ENCODE measurements around the gene KPNB1.
"Not testable (repeated sequence)": the region's sequence is repeated elsewhere in the genome, so short reads cannot be mapped to it uniquely, and the experiment has no call there.

KPNB1 gene

DNA sequence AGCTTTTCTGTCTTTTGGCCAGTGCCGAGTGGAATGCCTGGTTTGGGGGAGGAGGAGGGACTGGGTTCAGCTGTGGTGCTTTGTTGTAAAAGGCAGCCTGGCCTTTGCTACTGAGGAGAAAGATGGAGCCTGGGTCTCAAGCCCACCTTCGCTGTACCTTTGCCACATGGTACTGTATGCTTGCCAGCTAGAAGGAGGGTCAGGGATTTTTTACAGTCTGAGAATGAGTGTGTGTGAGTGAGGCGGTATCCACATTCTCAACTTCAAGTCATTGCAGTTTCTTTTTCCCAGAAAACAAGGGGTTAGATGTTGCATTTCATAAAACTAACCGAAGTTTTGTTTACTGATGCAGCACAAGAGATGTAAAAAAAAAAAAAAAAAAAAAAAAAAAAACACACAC, 33.0 kb downstream of the KPNB1 start:
- DNase-seq = not testable (repeated sequence)

DNA sequence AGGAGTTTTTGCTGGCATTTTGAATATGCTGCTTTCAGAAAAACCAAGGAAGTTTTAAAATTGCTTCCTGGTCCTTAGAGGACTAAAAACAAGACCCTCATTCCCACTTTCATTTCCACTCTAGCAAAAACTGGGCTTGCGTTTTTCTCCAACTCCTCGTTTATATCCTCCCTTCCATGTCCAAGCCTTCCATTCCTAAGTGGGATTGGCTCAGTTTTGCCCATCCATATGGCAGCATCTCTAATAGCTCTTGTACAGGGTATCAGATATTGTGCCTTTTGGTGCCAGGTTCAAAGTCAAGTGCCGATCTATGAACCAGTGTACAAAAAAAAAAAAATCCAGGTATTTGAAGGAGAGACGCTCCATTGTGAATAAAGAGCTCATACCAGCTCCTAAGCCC, 34.3 kb downstream of the KPNB1 start:
- DNase-seq = no peak

DNA sequence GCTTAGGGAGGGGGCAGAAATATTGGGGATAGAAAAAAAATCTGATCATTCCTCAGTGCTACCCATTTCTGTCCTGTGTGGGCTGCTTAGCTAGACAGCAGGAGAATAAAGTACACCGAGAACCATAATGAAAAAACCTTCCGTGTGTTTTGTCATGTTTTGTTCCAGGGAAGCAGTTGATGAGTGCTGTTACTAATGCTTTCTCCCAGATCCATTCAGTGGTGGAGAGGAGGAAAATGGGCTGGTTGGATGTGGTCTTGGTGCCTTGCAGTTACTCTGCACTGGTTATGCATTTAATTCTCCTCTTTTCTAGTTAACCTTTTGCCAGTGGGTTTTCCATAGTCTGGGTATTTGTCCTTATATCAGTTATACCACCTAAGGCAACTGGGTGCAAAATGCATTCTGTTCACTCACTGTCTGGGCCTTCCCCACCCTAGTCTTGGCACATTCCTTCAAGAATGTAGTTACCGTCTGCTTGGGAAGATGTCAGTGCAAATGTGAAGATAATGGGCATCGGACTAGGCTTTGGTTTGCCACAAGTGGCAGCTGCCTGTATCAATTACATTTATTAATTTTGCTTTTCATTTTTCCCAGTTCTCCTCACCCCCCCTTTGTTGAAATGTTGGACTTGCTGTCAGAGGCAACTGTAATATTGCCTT, 34.9 kb downstream of the KPNB1 start:
- DNase-seq = no peak

DNA sequence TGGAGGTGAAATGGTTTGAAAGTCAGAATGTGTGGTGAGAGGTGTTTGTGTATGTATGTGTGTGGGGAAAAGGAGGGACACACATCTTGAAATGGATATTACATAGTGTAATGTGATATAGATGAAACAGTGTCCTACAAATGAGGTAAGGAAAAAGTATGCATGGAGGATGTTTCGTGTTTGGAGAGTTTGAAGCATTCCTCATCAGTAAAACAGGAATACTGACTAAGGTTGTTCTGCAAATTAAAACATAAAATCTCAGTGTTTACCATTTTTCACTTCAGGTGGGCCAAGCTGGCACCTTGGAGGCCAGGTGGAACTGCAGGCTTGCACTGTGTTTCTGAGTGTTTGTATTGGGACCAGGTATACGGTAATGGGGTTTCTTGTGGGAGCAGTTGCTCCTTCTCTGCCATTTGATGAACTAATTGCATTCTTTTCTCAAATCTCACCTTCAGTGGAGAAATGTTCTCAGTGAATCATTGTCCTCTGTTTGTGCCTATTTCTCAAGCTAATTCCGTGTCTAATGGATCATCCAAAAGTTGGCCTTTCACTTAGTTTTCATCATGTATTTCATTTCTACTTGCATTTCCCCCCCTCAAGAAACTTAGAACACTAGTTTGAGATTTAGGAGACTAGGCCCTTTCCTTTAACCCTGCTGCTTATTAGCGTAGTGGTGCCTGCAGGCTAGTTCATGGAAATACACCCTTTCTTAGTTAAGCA, 36.0 kb downstream of the KPNB1 start:
- DNase-seq = no peak

DNA sequence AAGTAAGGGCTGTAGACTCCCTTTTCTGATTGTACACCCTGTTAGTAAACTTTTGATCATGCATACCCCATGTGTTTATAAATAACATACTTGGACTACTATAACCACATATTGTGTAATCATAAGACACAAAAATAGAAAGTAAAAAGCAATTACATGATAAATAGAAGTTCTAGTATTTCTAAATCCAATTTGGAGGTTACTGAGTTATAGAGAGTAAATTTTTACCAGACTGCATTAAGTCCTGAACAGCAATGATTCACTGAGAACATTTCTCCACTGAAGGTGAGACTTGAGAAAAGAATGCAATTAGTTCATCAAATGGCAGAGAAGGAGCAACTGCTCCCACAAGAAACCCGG, 36.5 kb downstream of the KPNB1 start:
- DNase-seq = no peak

DNA sequence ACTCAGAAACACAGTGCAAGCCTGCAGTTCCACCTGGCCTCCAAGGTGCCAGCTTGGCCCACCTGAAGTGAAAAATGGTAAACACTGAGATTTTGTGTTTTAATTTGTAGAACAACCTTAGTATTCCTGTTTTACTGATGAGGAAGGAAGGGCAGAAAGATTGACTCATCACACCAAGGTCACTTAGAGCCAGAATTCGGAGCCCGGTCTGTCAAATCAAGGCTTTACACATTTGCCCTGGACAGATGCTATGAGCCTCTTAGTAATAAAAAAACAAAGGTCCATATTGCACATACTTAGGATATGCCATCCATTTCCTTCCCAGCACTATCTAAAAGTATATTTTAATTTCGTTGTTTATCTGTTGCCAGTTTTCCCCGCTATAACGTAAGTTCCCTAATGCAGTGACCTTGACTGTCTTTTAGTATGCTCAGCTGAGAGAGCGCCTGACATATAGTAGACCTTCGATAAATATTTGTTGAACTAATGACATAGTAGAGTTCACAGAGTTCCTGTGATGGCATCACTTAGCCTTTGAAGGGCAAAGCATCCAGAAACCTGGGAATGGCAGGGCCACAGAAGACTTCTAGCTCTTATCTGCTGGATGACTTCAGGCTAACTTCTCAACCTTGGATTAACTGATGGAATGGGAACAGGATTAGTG, 37.1 kb downstream of the KPNB1 start:
- DNase-seq = no peak

DNA sequence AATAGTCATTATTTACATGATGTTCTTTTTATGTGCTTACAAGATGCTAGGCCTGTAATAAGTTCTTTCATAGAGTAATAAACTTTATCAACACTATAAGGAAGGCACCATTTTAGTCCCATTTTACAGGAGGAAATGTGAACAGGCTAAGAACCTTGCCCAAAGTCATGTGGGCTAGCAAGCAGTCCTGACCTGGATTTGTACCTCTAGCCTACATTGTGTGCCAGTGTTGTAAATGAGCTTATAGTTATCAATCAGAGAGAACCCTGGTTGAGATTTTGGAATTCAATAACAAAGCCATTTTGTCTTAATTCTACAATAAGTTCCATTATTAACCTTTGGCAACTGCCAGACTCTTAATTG, 37.6 kb downstream of the KPNB1 start:
- DNase-seq = no peak

DNA sequence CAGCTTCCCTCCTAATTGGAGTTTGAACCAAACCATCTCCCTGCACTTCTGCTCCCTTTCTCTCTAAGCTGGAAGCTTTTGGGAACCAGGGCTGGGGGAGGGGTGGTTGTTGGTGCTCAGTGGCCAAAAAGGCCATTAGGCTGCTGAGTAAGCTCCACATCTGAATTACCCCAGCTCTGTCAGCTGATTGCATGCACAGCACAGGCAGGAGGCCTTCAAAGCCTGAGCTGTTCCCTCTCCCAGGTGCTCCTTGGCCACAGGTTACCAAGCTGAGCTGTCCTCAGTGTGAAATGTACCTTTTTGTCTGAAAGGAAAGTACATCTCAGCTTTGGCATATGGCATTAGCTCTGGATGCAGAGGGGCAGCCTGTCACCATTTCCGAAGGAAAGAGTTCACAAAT, 38.0 kb downstream of the KPNB1 start:
- no peak for DNase-seq

DNA sequence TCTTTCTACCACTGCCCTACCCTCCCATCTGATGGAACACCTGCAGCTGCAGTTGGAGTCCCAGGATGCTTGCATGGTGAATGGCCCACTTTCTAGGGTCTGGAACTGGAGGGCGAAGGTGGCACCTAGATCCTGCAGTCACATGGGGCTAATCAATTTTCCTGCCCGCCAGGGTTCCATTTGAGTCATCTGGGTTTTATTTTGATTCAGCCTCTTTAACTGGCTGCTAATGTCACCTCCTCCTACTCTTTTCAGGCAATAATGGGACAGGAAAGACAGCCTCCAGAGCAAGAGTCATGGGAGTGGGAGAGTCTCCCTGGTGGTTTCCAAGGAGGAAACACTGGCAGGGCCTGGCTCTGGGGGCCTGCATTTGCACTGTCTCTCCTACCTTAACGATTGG, 40.4 kb downstream of the KPNB1 start:
- DNase-seq = no peak

DNA sequence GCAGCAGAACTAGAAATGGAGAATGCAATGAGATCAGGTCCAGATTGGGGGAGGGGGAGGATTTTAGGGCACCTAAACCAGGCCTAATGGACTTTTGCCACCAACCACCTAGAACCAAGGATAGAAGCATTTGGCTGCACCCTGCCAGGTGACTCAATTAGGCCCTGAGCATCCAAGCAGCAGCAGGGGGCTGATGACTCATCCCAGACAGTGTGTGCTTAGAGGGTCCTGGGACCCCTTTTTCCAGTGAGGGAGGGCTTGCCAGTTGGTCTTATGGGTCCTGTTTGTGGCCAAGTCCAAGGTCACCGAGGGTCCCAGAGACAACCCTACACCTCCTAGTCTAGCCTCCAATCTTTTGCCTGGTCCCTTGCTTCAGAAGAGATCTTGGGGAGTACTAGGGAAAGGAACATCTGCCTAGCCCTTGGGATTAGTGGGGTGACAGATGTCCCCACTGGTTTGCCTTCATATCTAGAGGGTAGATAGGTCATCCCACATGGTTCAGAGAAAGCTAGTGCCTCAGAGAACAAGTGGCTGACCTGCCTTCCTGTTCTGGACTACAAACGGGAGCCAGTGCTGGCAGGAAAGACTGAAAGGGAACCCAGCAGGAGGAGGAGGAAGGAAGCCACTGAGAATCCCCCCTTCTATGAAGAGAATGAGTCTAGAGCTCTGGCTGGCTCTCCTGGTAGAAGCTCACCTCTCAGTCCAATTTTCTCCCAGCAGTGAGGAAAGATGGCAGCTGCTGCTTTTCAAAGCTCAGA, 42.6 kb downstream of the KPNB1 start:
- no peak for DNase-seq

DNA sequence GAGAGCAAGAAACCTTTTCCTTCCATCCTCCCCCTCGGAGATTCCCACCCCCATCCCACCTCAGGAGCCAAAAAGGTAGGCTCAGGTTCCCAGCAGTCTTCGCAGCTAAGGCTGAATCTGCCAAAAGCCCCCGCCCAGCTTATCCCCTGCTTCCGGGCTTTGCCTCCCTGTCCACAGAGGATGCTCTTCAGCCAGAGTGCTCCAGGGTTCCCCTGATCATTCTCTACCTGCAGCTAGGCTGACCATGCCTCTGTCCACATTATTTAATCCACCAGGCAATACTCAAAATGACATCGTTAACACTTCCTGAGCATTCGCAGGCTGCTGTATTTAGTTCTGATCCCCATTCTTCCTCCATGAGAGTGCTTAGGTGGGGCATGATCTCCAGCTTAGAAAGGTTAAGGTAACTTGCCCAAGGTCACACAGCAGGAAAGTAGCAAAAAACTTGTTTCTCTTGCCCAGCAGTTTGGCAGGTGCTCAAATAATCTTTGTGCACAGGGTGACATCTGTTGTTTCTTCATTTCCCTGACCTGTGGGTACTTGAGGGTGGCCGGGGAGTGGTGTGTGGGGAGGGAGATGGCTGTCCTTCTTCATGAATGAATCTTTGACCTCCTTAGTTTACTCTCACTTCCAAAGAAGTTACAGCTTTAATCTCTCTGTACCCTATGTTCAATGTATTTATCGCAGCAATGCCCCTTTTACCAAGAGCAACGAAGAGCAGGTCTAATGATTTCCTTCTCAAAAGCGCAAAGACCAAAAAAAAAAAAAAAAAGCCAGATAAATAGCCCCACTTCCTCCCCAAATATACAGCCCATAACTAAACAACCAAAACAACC, 43.4 kb downstream of the KPNB1 start:
- DNase-seq = peak; percentile 54

DNA sequence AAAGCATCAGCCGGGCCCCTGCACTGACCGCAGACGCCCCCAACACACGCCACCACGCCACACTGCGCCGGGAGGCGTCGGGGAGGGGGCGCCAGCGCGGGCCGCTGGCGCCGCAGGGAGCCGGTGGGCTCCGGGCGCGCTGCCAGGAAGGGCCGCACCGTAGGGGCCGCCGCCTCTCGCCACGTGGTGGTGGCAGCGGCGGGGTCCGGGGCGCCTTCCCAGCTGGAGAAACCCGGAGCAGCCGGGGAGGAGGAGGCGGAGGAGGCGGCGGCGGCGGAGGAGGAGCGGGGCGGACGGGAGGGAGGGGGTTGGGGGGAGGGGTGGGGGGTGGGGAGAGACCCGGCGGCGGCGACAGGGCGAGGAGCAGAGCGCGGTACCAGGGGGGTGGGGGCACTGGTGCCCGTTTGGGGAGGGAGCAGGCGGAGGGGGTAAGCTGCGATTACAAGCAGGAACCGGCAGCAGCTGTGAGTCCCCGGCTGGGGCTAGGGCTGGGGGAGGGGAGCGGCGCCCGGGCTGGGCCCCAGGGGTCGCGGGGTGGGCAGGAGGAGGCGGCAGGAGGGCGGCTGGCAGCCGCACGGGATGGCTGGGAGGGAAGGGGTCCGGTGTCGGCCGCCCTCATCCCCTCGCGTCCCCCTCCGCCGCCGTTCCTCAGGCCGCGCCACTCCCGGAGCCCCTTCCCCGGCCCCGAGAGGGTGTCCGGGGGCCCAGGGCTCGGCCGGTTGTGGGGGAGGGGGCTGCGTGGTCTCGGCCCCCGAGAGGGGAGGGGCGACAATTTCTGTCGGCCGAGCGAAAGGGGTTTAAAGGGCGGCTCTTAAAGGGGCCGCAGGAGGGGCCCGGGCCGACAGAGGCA, 44.2 kb downstream of the KPNB1 start, which contains the start of gene TBKBP1:
TBKBP1 (plus strand) TSS at position 431 of the 850 bp plus-strand sequence. CDS start 1,952 bp downstream, outside the sequence.
- no peak for DNase-seq

DNA sequence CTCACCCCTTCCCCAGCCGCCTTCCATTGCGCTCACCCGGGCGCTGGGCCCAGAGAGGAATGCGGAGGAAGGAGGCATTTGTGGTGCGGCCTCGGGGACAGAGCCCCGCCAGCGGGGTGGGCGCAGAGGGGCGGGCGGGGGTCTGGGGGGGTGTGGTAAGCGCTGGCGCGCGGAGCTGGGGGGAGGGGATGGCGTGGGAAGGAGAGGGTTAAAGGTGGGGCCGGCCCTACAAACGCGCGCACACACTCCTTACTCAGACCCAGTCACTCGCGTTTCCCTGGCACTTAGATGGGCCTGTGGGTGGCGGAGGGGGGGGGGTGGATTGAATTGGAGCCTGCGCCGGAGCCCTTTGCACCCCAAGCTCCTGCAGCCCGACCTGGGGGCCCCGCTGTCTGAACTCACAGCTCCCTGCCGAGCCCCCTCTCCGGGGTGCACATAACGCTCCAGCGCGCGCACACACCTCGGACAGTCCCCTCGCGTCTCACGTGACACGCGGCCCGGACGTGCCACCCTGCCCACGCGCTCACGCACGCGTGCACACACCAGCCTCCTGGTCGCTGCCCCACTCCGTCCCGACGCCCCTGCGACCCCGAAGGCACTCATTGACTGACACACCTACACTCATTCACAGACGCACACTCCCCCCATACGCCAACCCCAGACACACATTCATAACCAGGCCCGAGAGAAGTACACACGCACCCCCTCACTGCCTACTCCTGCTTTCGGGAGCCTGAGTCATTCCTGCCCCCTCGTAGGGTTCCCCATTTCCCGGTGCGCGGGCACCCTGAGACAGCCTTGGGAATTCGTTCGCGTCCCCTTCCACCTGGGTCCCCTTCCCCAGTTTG, 45.1 kb downstream of the KPNB1 start:
- no peak for DNase-seq

DNA sequence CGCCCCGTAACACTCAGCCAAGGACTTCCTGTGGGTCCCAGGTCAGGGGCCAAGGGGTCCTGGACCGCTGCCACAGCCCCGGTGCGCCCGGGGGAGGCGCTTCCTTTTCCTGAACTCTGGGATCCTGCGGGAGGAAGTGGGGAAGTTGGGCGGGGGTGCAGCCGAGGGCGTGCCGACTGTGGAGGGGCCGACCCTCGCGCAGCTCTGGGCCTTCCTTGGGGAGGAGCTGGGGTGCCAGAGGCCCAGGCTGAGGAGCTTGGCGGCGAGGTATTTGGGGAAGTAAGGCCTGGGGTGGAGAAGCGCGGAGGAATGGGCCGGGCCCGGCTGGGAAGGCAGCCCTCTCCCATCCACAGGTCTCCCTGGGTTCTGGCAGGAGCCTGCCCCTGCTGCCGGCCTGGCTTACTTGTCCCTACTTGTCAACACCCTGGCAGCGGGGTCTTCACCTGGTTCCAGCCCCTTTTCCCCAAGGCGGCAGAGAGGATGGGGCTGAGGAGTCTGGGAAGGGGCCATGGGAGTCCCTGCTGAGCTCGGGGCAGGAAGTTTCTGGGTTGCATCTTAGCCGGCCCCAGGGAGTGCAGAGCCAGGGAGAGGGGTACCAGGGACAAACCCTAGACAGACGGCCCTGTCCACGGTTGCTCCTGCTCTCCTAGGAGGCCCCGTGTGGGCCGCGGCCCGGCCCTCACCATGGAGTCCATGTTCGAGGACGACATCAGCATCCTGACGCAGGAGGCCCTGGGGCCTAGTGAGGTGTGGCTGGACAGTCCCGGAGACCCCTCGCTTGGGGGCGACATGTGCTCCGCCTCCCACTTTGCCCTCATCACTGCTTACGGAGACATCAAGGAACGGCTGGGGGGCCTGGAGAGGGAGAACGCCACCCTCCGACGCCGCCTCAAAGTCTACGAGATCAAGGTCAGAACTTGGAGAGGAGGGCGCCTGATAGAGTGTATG, 46.0 kb downstream of the KPNB1 start:
- DNase-seq = no peak

DNA sequence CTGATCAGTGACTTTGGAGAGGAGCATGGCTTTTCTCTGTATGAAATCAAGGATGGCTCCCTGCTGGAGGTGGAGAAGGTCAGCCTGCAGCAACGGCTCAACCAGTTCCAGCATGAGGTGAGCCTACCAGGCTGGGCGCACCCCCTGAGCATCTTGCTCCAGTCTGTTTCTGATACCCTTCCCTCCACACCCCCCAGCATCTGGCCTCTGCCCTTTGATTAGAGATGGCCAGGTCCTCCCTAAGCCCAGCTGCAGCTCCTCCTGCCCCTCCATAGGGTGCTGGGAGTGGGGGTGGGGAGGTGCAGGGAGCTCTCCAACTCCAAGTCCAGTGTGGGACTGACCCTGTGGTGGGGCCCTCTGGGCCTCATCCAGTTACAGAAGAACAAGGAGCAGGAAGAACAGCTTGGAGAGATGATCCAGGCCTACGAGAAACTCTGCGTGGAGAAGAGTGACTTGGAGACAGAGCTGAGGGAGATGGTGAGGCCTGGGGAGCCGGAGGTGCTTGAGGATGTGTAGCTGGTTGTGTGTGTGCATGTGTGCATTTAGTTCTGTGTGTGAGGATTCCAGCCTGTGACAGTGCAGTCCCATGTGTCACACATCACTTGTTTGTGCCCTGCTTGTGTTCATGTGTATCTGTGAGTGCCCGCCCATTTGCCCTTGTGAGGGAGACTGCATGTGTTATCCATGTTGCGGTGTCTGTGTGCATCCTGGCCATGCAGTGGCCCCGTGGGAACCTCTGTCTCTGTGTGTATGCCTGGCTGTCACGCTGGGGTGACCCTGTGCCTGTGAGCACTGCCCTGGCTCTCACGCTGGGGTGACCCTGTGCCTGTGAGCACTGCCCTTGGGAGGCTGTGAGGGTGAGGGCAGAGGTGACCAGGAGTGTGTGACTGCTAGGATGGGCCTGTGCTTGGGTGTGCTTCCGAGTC, 47.3 kb downstream of the KPNB1 start:
- DNase-seq = no peak

DNA sequence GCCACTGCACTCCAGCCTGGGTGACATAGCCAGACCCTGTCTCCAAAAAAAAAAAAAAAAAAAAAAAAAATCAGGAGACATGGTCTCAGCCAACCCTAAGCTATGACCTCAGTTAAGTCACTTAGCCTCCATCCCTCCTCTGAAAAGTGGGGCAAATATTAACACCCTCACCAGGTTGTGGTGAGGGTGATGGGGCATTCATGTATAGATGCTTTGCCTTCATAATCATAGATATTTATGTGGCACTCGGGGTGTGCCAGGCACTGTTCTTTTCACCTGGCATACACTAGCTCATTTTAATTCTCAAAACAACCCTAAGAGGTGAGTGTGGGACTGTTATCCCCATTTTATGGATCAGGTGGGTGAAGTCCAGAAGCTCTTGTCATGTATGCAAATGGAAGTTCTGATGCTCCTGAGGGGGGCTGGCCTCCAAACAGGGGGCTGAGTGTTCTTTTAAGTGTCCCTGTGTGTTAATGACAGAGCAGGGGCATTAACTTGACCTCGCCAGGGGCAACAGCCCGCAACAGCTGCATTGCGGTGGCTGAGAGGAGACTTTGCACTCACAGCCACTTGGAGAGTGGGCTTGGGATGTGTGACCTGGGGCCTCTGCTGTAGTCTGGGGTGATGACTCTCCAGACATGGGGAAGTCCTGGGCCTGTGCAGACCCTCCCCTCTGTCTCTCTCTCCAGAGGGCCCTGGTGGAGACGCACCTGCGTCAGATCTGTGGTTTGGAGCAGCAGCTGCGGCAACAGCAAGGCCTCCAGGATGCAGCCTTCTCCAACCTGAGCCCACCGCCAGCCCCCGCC, 48.4 kb downstream of the KPNB1 start:
- DNase-seq = no peak

Data from NCI-H510A treated with DMSO at 0.1 percent for 48 hours (cell line).